CD4-positive, CD25-positive, alpha-beta regulatory T cell (primary cell): ENCODE results near the gene OSBP2. TPM values are rescaled to one million over a fixed set of nuclear protein-coding genes. Genes with fewer than 3 reads are reported as not detected.

Experiments
- ATAC-seq, 2 donors: fragments of 150-1000 bp; cut with Tn5 transposase; one replicate each; pipeline ENCODE4 v1.10.0; 2021; ENCODE audit warnings: low read depth in 2 of 2, moderate number of reproducible peaks in 2 of 2, moderate library complexity in 1 of 2
- DNase-seq, 3 donors: peaks; one replicate each; pipeline versions ENCODE4 v3.0.0 to v3.0.0-alpha.2; 2012 to 2022; ENCODE audit warnings: mixed read lengths in 1 of 3
- H3K27ac ChIP-seq: one replicate; pipeline ENCODE4 v1.7.0; 2013; ENCODE audit warnings: mild to moderate bottlenecking, low read length; ENCODE audit not compliant: insufficient read depth, poor library complexity, severe bottlenecking
- H3K27me3 ChIP-seq: one replicate; pipeline ENCODE4 v1.7.0; 2013; ENCODE audit warnings: low read length; ENCODE audit not compliant: control insufficient read depth, insufficient read depth
- H3K36me3 ChIP-seq: one replicate; pipeline ENCODE4 v1.7.0; 2013; ENCODE audit warnings: mild to moderate bottlenecking, low read length, moderate library complexity; ENCODE audit not compliant: control insufficient read depth, insufficient read depth
- H3K4me1 ChIP-seq: 2 replicates; pipeline ENCODE4 v1.7.0; 2013; ENCODE audit warnings: mild to moderate bottlenecking, low read length; ENCODE audit not compliant: insufficient read depth, control insufficient read depth, poor library complexity, severe bottlenecking
- H3K4me3 ChIP-seq: one replicate; pipeline ENCODE4 v1.7.0; 2013; ENCODE audit warnings: low read depth, mild to moderate bottlenecking, low read length, moderate library complexity
- H3K9me3 ChIP-seq, 2 experiments: 1 replicate in 1 of 2; 2 replicates in 1 of 2; pipeline ENCODE4 v1.7.0; 2013; ENCODE audit warnings: low read length in 2 of 2, mild to moderate bottlenecking in 1 of 2, moderate library complexity in 1 of 2; ENCODE audit not compliant: control insufficient read depth in 2 of 2
- H3K27ac Mint-ChIP-seq, 3 donors: one replicate each; pipeline ENCODE4 v1.8.0; 2020 to 2022; ENCODE audit warnings: mild to moderate bottlenecking in 3 of 3, mixed read lengths in 3 of 3, moderate library complexity in 2 of 3
- H3K27me3 Mint-ChIP-seq: one replicate; pipeline ENCODE4 v1.8.0; 2022; ENCODE audit warnings: mild to moderate bottlenecking, mixed read lengths
- H3K36me3 Mint-ChIP-seq: one replicate; pipeline ENCODE4 v1.8.0; 2020; ENCODE audit warnings: mixed read lengths
- H3K4me1 Mint-ChIP-seq, 4 donors: one replicate each; pipeline ENCODE4 v1.8.0; 2020 to 2022; ENCODE audit warnings: mixed read lengths in 4 of 4, mild to moderate bottlenecking in 1 of 4
- H3K4me3 Mint-ChIP-seq, 4 donors: one replicate each; pipeline ENCODE4 v1.8.0; 2020 to 2022; ENCODE audit warnings: mild to moderate bottlenecking in 4 of 4, mixed read lengths in 4 of 4, moderate library complexity in 3 of 4
- H3K9me3 Mint-ChIP-seq, 7 donors: one replicate each; pipeline ENCODE4 v1.8.0; 2020 to 2022; ENCODE audit warnings: mixed read lengths in 7 of 7, mild to moderate bottlenecking in 3 of 7, moderate library complexity in 2 of 7
- polyA plus RNA-seq, 4 donors: library from polyadenylated mRNA; unstranded; fragments of 300-500 nt; fragmentation: Illumina TruSeq; gene quantifications; one replicate each; pipeline ENCODE4 v1.2.3, GENCODE V29; 2021
- total RNA-seq: library from RNA; stranded (reverse); gene quantifications from one replicate; pipeline ENCODE4 v1.2.3, GENCODE V29; 2022

OSBP2 gene
- total and polyA plus RNA-seq, 5 donors from 2014 or later: 0.86 to 9.9 (median 1.7) TPM

GRCh38 chr22:30801695-30802094 lies 107.0 kb downstream of the OSBP2 start:
- no peak overlapping the region for H3K27ac ChIP-seq
- Mint-ChIP-seq H3K4me3 (peak overlapping the region in 1 of 4 donors; percentile 56), H3K27ac (no peak overlapping the region), H3K9me3 (peaks cover 0 to 11% (median 0%) of the 10 kb centered on the region in 7 donors), H3K4me1 (peaks cover 0 to 8% (median 6%) of the 10 kb centered on the region in 4 donors), H3K36me3 (no peaks in the 10 kb centered on the region), H3K27me3 (peaks cover 43% of the 10 kb centered on the region)
- H3K27me3 ChIP-seq: peaks cover 28% of the 10 kb centered on the region
- H3K4me1 ChIP-seq: peaks cover 6% of the 10 kb centered on the region
- H3K9me3 ChIP-seq: no peaks in the 10 kb centered on the region
- H3K36me3 ChIP-seq: no peaks in the 10 kb centered on the region
- no peak for ATAC-seq
- DNase-seq: no peak
- no peak overlapping the region for H3K4me3 ChIP-seq

- H3K27me3 Mint-ChIP-seq: peaks cover 43% of the 10 kb centered on the region
- peaks cover 28% of the 10 kb centered on the region for H3K27me3 ChIP-seq
- H3K27ac ChIP-seq: no peak overlapping the region
- peaks cover 6% of the 10 kb centered on the region for H3K4me1 ChIP-seq
- no peak overlapping the region for H3K27ac Mint-ChIP-seq
- H3K36me3 ChIP-seq: no peaks in the 10 kb centered on the region
- H3K4me1 Mint-ChIP-seq: peaks cover 0 to 10% (median 6%) of the 10 kb centered on the region in 4 donors
- peaks cover 0 to 11% (median 0%) of the 10 kb centered on the region in 7 donors for H3K9me3 Mint-ChIP-seq
- no peak overlapping the region for H3K4me3 ChIP-seq
- ATAC-seq: peak; percentile 74 to 84
- H3K36me3 Mint-ChIP-seq: no peaks in the 10 kb centered on the region
- H3K4me3 Mint-ChIP-seq: no peak overlapping the region
- DNase-seq: peak; percentile 28 to 78 (median 54)
- H3K9me3 ChIP-seq: no peaks in the 10 kb centered on the region
Observed at GRCh38 chr22:30802202-30803166, 107.8 kb downstream of the OSBP2 start.

GRCh38 chr22:30803679-30804078 lies 109.0 kb downstream of the OSBP2 start:
- H3K36me3 ChIP-seq: no peaks in the 10 kb centered on the region
- no peaks in the 10 kb centered on the region for H3K36me3 Mint-ChIP-seq
- H3K4me1 ChIP-seq: peaks cover 6% of the 10 kb centered on the region
- peaks cover 28% of the 10 kb centered on the region for H3K27me3 ChIP-seq
- H3K4me1 Mint-ChIP-seq: peaks cover 0 to 10% (median 6%) of the 10 kb centered on the region in 4 donors
- peaks cover 43% of the 10 kb centered on the region for H3K27me3 Mint-ChIP-seq
- H3K9me3 ChIP-seq: no peaks in the 10 kb centered on the region
- no peak overlapping the region for H3K4me3 Mint-ChIP-seq
- DNase-seq (no peak), ATAC-seq (no peak)
- peaks cover 0 to 11% (median 0%) of the 10 kb centered on the region in 7 donors for H3K9me3 Mint-ChIP-seq
- no peak overlapping the region for H3K27ac Mint-ChIP-seq
- no peak overlapping the region for H3K27ac ChIP-seq
- no peak overlapping the region for H3K4me3 ChIP-seq

GRCh38 chr22:30804626-30805025 lies 110.0 kb downstream of the OSBP2 start:
- H3K4me1 ChIP-seq: peaks cover 6% of the 10 kb centered on the region
- ATAC-seq (no peak), DNase-seq (no peak)
- no peaks in the 10 kb centered on the region for H3K36me3 Mint-ChIP-seq
- no peak overlapping the region for H3K27ac ChIP-seq
- H3K9me3 ChIP-seq: no peaks in the 10 kb centered on the region
- H3K27me3 Mint-ChIP-seq: peaks cover 43% of the 10 kb centered on the region
- no peaks in the 10 kb centered on the region for H3K36me3 ChIP-seq
- no peak overlapping the region for H3K27ac Mint-ChIP-seq
- H3K27me3 ChIP-seq: peaks cover 27% of the 10 kb centered on the region
- H3K9me3 Mint-ChIP-seq: peaks cover 0 to 11% (median 0%) of the 10 kb centered on the region in 7 donors
- H3K4me3 Mint-ChIP-seq: no peak overlapping the region
- no peak overlapping the region for H3K4me3 ChIP-seq
- H3K4me1 Mint-ChIP-seq: peaks cover 0 to 10% (median 6%) of the 10 kb centered on the region in 4 donors

GRCh38 chr22:30806391-30806861 lies 111.8 kb downstream of the OSBP2 start:
- Mint-ChIP-seq H3K4me1 (peaks cover 0 to 7% (median 5%) of the 10 kb centered on the region in 4 donors), H3K27me3 (peaks cover 26% of the 10 kb centered on the region), H3K9me3 (peaks cover 0 to 11% (median 0%) of the 10 kb centered on the region in 7 donors), H3K36me3 (no peaks in the 10 kb centered on the region), H3K4me3 (no peak overlapping the region), H3K27ac (no peak overlapping the region)
- Histone ChIP-seq H3K4me1 (peaks cover 6% of the 10 kb centered on the region), H3K9me3 (no peaks in the 10 kb centered on the region), H3K36me3 (no peaks in the 10 kb centered on the region), H3K4me3 (no peak overlapping the region), H3K27ac (no peak overlapping the region), H3K27me3 (peaks cover 14% of the 10 kb centered on the region)
- peak in 1 of 3 donors; percentile 9 for DNase-seq
- ATAC-seq: no peak

GRCh38 chr22:30809086-30809485 lies 114.4 kb downstream of the OSBP2 start:
- Mint-ChIP-seq H3K27ac (no peak overlapping the region), H3K36me3 (no peaks in the 10 kb centered on the region), H3K27me3 (peaks cover 6% of the 10 kb centered on the region), H3K4me1 (peaks cover 0 to 2% (median 0%) of the 10 kb centered on the region in 4 donors), H3K4me3 (no peak overlapping the region), H3K9me3 (peaks cover 0 to 9% (median 0%) of the 10 kb centered on the region in 7 donors)
- DNase-seq (no peak), ATAC-seq (no peak)
- no peak overlapping the region for H3K4me3 ChIP-seq
- no peak overlapping the region for H3K27ac ChIP-seq
- H3K36me3 ChIP-seq: no peaks in the 10 kb centered on the region
- no peaks in the 10 kb centered on the region for H3K4me1 ChIP-seq
- peaks cover under 1% of the 10 kb centered on the region for H3K27me3 ChIP-seq
- H3K9me3 ChIP-seq: no peaks in the 10 kb centered on the region

GRCh38 chr22:30810105-30810504 lies 115.4 kb downstream of the OSBP2 start:
- no peaks in the 10 kb centered on the region for H3K36me3 ChIP-seq
- no peak overlapping the region for H3K27ac Mint-ChIP-seq
- H3K9me3 ChIP-seq: no peaks in the 10 kb centered on the region
- no peaks in the 10 kb centered on the region for H3K27me3 Mint-ChIP-seq
- H3K9me3 Mint-ChIP-seq: peaks cover 0 to 2% (median 0%) of the 10 kb centered on the region in 7 donors
- H3K27ac ChIP-seq: no peak overlapping the region
- H3K27me3 ChIP-seq: no peaks in the 10 kb centered on the region
- H3K36me3 Mint-ChIP-seq: no peaks in the 10 kb centered on the region
- DNase-seq: no peak
- no peak overlapping the region for H3K4me3 Mint-ChIP-seq
- peaks cover 0 to 2% (median 0%) of the 10 kb centered on the region in 4 donors for H3K4me1 Mint-ChIP-seq
- H3K4me1 ChIP-seq: no peaks in the 10 kb centered on the region
- no peak overlapping the region for H3K4me3 ChIP-seq
- ATAC-seq: no peak
